Hepatocyte (in vitro differentiated cells): ENCODE results near the gene MMS19. TPM values are rescaled to one million over a fixed set of nuclear protein-coding genes. Genes with fewer than 3 reads are reported as not detected.

ENCODE experiments used
- DNase-seq: peaks from one replicate; pipeline ENCODE4 v3.0.0-alpha.2; 2016; ENCODE audit warnings: low spot score
- H2AFZ ChIP-seq: fragments of 200-600 bp; sonication (generic); 2 replicates; pipeline ENCODE4 v1.6.0; 2016; ENCODE audit warnings: antibody characterized with exemption, mild to moderate bottlenecking
- H3K27ac ChIP-seq: fragments of 200-600 bp; sonication (generic); 2 replicates; pipeline ENCODE4 v1.5.1; 2016; ENCODE audit warnings: mild to moderate bottlenecking
- H3K27me3 ChIP-seq: fragments of 200-600 bp; sonication (generic); 2 replicates; pipeline ENCODE4 v1.6.1; 2016
- H3K36me3 ChIP-seq: fragments of 200-600 bp; sonication (generic); replicated peaks from 2 replicates; pipeline ENCODE4 v1.5.1; 2016; ENCODE audit warnings: low read depth; ENCODE audit not compliant: insufficient read depth
- H3K4me1 ChIP-seq: fragments of 200-600 bp; sonication (generic); 2 replicates; pipeline ENCODE4 v1.5.1; 2016; ENCODE audit warnings: mild to moderate bottlenecking, moderate library complexity; ENCODE audit not compliant: insufficient read depth
- H3K4me2 ChIP-seq: fragments of 200-600 bp; sonication (generic); 2 replicates; pipeline ENCODE4 v1.6.0; 2016
- H3K4me3 ChIP-seq: fragments of 200-600 bp; sonication (generic); 2 replicates; pipeline ENCODE4 v1.5.1; 2016; ENCODE audit warnings: mild to moderate bottlenecking
- H3K79me2 ChIP-seq: fragments of 200-600 bp; sonication (generic); 2 replicates; pipeline ENCODE4 v1.6.0; 2017; ENCODE audit warnings: mild to moderate bottlenecking
- H3K9me2 ChIP-seq: fragments of 200-600 bp; sonication (generic); replicated peaks from 2 replicates; pipeline ENCODE4 v1.6.0; 2017; ENCODE audit warnings: mild to moderate bottlenecking; ENCODE audit not compliant: insufficient read depth
- H3K9me3 ChIP-seq: fragments of 200-600 bp; sonication (generic); 2 replicates; pipeline ENCODE4 v1.5.1; 2016; ENCODE audit warnings: low read depth, mild to moderate bottlenecking
- H4K20me1 ChIP-seq: fragments of 200-600 bp; sonication (generic); 2 replicates; pipeline ENCODE4 v1.6.0; 2016; ENCODE audit warnings: mild to moderate bottlenecking; ENCODE audit not compliant: insufficient read depth, poor library complexity, severe bottlenecking
- CTCF ChIP-seq: fragments of 200-600 bp; sonication (generic); IDR thresholded peaks from 2 replicates; pipeline ENCODE4 v1.5.1; 2016; ENCODE audit warnings: antibody characterized with exemption, mild to moderate bottlenecking; ENCODE audit not compliant: poor library complexity
- EZH2 ChIP-seq: fragments of 200-600 bp; sonication (generic); IDR thresholded peaks from 2 replicates; pipeline ENCODE4 v1.6.1; 2016; ENCODE audit warnings: antibody characterized with exemption, mild to moderate bottlenecking, borderline replicate concordance
- EZH2phosphoT487 ChIP-seq: fragments of 200-600 bp; sonication (generic); IDR thresholded peaks from one replicate; pipeline ENCODE4 v1.6.1; 2018; ENCODE audit warnings: antibody characterized with exemption, mild to moderate bottlenecking, low read depth, moderate library complexity; ENCODE audit not compliant: unreplicated experiment, severe bottlenecking
- WGBS: methylation state at CpG from one replicate; pipeline ENCODE4 v1.1.6; 2016; ENCODE audit warnings: low lambda C conversion rate; ENCODE audit errors: missing lambda C conversion rate; 5-methylcytosine and 5-hydroxymethylcytosine counted together
- polyA plus RNA-seq: library from polyadenylated mRNA; unstranded; fragments of >200 nt; fragmentation: Nextera tagmentation; extraction: Ambion mirVana; gene quantifications from 2 replicates; pipeline ENCODE4 v1.2.1, GENCODE V29; 2016
- small RNA-seq: library from RNA; depleted of rRNA; stranded (forward); fragments of <200 nt; gene quantifications from one replicate; pipeline ENCODE3, GENCODE V24; 2014
- total RNA-seq: library from RNA; depleted of rRNA; stranded (reverse); fragments of >200 nt; gene quantifications from 2 replicates; pipeline ENCODE4 v1.2.3, GENCODE V29; 2014

MMS19 gene
- total and polyA plus RNA-seq, 2 experiments from 2014 or later: 58.4 to 68.6 TPM

GRCh38 chr10:97411406-97411805 lies 86.8 kb downstream of the MMS19 start:
- Histone ChIP-seq H3K27ac (no peak overlapping the region), H3K4me2 (no peak overlapping the region)
- WGBS: 80% methylated on average over 4 of the region's 4 CpGs

DNA sequence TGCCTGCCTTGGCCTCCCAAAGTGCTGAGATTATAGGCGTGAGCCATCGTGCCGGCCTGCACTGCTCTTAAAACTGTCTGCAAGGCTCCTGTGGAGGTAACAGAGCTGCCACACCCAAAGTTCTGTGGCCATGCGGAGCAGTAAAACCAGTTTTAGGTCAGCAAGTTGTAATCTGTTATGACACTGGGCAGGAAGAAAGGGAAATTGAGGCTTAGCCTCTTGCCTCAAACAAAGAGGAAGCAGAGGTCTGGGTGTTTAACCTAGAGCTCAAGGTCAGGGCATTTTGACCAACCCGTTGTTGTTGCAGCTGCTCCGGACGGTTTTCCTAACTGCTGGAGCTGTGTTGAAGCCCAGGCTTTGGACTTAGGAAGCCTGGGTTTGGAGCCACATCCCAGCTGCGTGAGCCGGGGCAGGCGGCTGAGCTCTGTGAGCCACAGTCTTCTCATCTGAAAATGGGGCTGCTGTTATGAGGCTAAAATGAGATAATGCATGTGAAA lies 89.7 kb downstream of the MMS19 start:
- TF ChIP-seq CTCF: no peak
- TF ChIP-seq EZH2: no peak
- no peak for TF ChIP-seq EZH2phosphoT487
- H3K79me2 ChIP-seq: no peaks in the 10 kb centered on the region
- no peak overlapping the region for H3K4me2 ChIP-seq
- no peaks in the 10 kb centered on the region for H3K36me3 ChIP-seq
- no peak overlapping the region for H3K4me3 ChIP-seq
- no peaks in the 10 kb centered on the region for H3K9me3 ChIP-seq
- no peaks in the 10 kb centered on the region for H4K20me1 ChIP-seq
- H3K4me1 ChIP-seq: no peaks in the 10 kb centered on the region
- H3K9me2 ChIP-seq: no peaks in the 10 kb centered on the region
- no peak overlapping the region for H3K27ac ChIP-seq
- no peaks in the 10 kb centered on the region for H3K27me3 ChIP-seq
- DNase-seq: no peak
- WGBS: 82% methylated on average over 10 of the region's 10 CpGs
- no peak overlapping the region for H2AFZ ChIP-seq

More at GRCh38 chr10:97411406-97411805, 86.8 kb downstream of the MMS19 start:
- no peaks in the 10 kb centered on the region for H3K9me3 ChIP-seq
- no peak for DNase-seq
- no peaks in the 10 kb centered on the region for H3K4me1 ChIP-seq
- no peaks in the 10 kb centered on the region for H3K36me3 ChIP-seq
- no peaks in the 10 kb centered on the region for H3K9me2 ChIP-seq
- no peaks in the 10 kb centered on the region for H3K27me3 ChIP-seq
- no peak overlapping the region for H3K4me3 ChIP-seq
- TF ChIP-seq CTCF: no peak
- no peak for TF ChIP-seq EZH2
- no peak for TF ChIP-seq EZH2phosphoT487
- no peaks in the 10 kb centered on the region for H4K20me1 ChIP-seq
- H3K79me2 ChIP-seq: no peaks in the 10 kb centered on the region
- H2AFZ ChIP-seq: no peak overlapping the region

Small RNA genes lying within 50 kb of the gene (small RNA-seq; reads per million reads assigned to genes)
- gene RF00019: not detected

Other genes starting within 250 kb of the MMS19 start
- 6.4 and 8.7 TPM in 2 replicates for gene ARHGAP19, start 205.8 kb downstream of the MMS19 start, total RNA-seq
- 2.7 and 5.0 TPM in 2 replicates for gene ARHGAP19, start 205.8 kb downstream of the MMS19 start, polyA plus RNA-seq
- 13.8 and 14.2 TPM in 2 replicates for gene FRAT1, start 179.2 kb downstream of the MMS19 start, total RNA-seq
- gene FRAT1, start 179.2 kb downstream of the MMS19 start, polyA plus RNA-seq: 8.1 and 14.2 TPM in 2 replicates
- gene FRAT2, start 163.7 kb downstream of the MMS19 start, total RNA-seq: 23.4 and 27.4 TPM in 2 replicates
- gene FRAT2, start 163.7 kb downstream of the MMS19 start, polyA plus RNA-seq: 29.4 and 30.4 TPM in 2 replicates
- 8.5 and 10.6 TPM in 2 replicates for gene RRP12, start 97.1 kb downstream of the MMS19 start, total RNA-seq
- gene RRP12, start 97.1 kb downstream of the MMS19 start, polyA plus RNA-seq: 19.6 and 20.6 TPM in 2 replicates
- 204 and 214 TPM in 2 replicates for gene PGAM1, start 72.2 kb downstream of the MMS19 start, total RNA-seq
- 239 and 254 TPM in 2 replicates for gene PGAM1, start 72.2 kb downstream of the MMS19 start, polyA plus RNA-seq
- 34.7 and 40.0 TPM in 2 replicates for gene EXOSC1, start 52.4 kb downstream of the MMS19 start, total RNA-seq
- 39.1 and 51.7 TPM in 2 replicates for gene EXOSC1, start 52.4 kb downstream of the MMS19 start, polyA plus RNA-seq
- 54.4 and 57.0 TPM in 2 replicates for gene ZDHHC16, start 52.2 kb downstream of the MMS19 start, total RNA-seq
- 81.9 and 86.8 TPM in 2 replicates for gene ZDHHC16, start 52.2 kb downstream of the MMS19 start, polyA plus RNA-seq
- gene UBTD1, start 502 bp upstream of the MMS19 start, total RNA-seq: 12.8 and 20.6 TPM in 2 replicates
- gene UBTD1, start 502 bp upstream of the MMS19 start, polyA plus RNA-seq: 37.0 and 37.1 TPM in 2 replicates
- not detected in 2 replicates for gene ANKRD2, start 74.4 kb upstream of the MMS19 start, total RNA-seq
- gene ANKRD2, start 74.4 kb upstream of the MMS19 start, polyA plus RNA-seq: 0.15 TPM in 1 of 2 replicates, not detected in the other
- gene HOGA1, start 86.0 kb upstream of the MMS19 start, total RNA-seq: 4.5 and 5.8 TPM in 2 replicates
- gene HOGA1, start 86.0 kb upstream of the MMS19 start, polyA plus RNA-seq: 6.9 TPM in 2 replicates
- 0.23 TPM in 1 of 2 replicates, not detected in the other for gene C10orf62, start 91.3 kb upstream of the MMS19 start, total RNA-seq
- gene C10orf62, start 91.3 kb upstream of the MMS19 start, polyA plus RNA-seq: not detected in 2 replicates
- gene MORN4, start 135.1 kb upstream of the MMS19 start, total RNA-seq: 8.5 and 10.6 TPM in 2 replicates
- 15.6 and 18.4 TPM in 2 replicates for gene MORN4, start 135.1 kb upstream of the MMS19 start, polyA plus RNA-seq
- gene PI4K2A, start 142.2 kb upstream of the MMS19 start, total RNA-seq: 25.9 and 26.5 TPM in 2 replicates
- 19.6 and 22.4 TPM in 2 replicates for gene PI4K2A, start 142.2 kb upstream of the MMS19 start, polyA plus RNA-seq
- 23.8 and 26.4 TPM in 2 replicates for gene AVPI1, start 188.8 kb upstream of the MMS19 start, total RNA-seq
- 28.5 and 34.1 TPM in 2 replicates for gene AVPI1, start 188.8 kb upstream of the MMS19 start, polyA plus RNA-seq
- gene MARVELD1, start 215.3 kb upstream of the MMS19 start, total RNA-seq: 25.4 and 29.5 TPM in 2 replicates
- gene MARVELD1, start 215.3 kb upstream of the MMS19 start, polyA plus RNA-seq: 52.5 and 53.1 TPM in 2 replicates
- 20.1 and 24.9 TPM in 2 replicates for gene ZFYVE27, start 238.7 kb upstream of the MMS19 start, total RNA-seq
- 30.3 and 31.9 TPM in 2 replicates for gene ZFYVE27, start 238.7 kb upstream of the MMS19 start, polyA plus RNA-seq